Calu3 (cell line): ENCODE data around the gene ADGRD1. TPM values are rescaled to one million over a fixed set of nuclear protein-coding genes. Genes with fewer than 3 reads are reported as not detected.
"Not testable (repeated sequence)": the region's sequence is repeated elsewhere in the genome, so short reads cannot be mapped to it uniquely, and the experiment has no call there.

ENCODE experiments used
- BruUV-seq: library from RNA; stranded (reverse); fragments of 400-500 nt; replicated peaks from 2 replicates; lab custom pipeline; 2021; lab: Mats Ljungman, UMichigan
- CTCF ChIA-PET: fragments of 300-600 bp; sonication (Branson Sonifier 250); formaldehyde crosslinking; loops from one replicate; lab custom pipeline; 2022; ENCODE audit warnings: antibody characterized with exemption; lab: Charles Lee
- DNase-seq: peaks from one replicate; pipeline ENCODE4 v3.0.0; 2022
- H3K27ac Mint-ChIP-seq: one replicate; pipeline ENCODE4 v1.8.0; 2022; ENCODE audit warnings: mixed read lengths; ENCODE audit not compliant: unreplicated experiment
- H3K27me3 Mint-ChIP-seq: one replicate; pipeline ENCODE4 v1.8.0; 2022; ENCODE audit warnings: mixed read lengths; ENCODE audit not compliant: unreplicated experiment
- H3K36me3 Mint-ChIP-seq: one replicate; pipeline ENCODE4 v1.8.0; 2022; ENCODE audit warnings: mild to moderate bottlenecking, moderate library complexity, mixed read lengths; ENCODE audit not compliant: insufficient read depth, unreplicated experiment
- H3K4me1 Mint-ChIP-seq: one replicate; pipeline ENCODE4 v1.8.0; 2022; ENCODE audit warnings: mild to moderate bottlenecking, low read depth, mixed read lengths; ENCODE audit not compliant: unreplicated experiment
- H3K4me3 Mint-ChIP-seq: one replicate; pipeline ENCODE4 v1.8.0; 2022; ENCODE audit warnings: mild to moderate bottlenecking, low read depth, moderate library complexity, mixed read lengths; ENCODE audit not compliant: unreplicated experiment
- H3K9me3 Mint-ChIP-seq: one replicate; pipeline ENCODE4 v1.8.0; 2022; ENCODE audit warnings: low read depth, mixed read lengths; ENCODE audit not compliant: unreplicated experiment
- intact Hi-C: fragments of 100-400 bp; cut with micrococcal nuclease; formaldehyde crosslinking; loops from one replicate; pipeline ENCODE4 v1.10.0; 2022; ENCODE audit not compliant: unreplicated experiment
- total RNA-seq: library from RNA; stranded (reverse); gene quantifications from 2 replicates; pipeline ENCODE4 v1.2.3, GENCODE V29; 2022
- TF ChIP-seq, protein P1 (sequence below): fragments of 200-600 bp; IDR thresholded peaks from one replicate; pipeline ENCODE4 v1.8.0; 2022; ENCODE audit warnings: antibody characterized with exemption; ENCODE audit not compliant: unreplicated experiment

ADGRD1 gene
- total RNA-seq, 1 experiment from 2014 or later = not detected

DNA sequence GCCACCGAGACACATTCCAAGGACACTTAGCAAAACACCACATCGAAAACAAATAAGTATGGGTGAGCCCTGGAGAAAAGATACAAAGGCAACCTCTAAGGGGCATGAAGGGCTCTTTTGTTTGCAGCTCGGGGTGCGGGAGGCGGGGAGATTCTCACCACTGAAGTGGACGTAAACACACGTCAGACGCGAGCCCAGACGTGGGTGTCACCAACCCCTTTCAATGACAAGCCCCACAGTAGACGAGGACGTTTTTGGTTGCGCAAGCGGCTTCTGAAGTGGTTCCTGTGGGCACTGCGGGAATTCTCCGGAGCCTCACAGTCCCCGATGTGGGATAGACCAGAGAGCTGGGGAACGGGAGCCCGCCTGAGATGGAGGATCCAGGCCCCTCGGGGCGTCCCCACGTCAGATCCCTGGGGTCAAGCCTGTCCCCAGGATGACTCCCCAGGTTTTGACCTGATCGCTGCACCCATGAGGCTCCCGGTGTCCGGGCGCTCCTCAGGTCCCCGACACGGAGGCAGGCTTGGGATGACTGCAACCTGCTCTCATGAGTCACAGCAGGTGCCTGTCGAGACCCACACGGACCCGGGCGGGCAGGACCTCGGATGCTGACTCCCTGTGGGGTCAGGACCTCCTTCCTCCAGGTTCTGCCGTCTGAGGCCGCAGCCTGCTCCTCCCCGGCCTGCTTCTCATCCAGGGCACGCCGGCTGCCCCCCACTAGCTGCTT, 20.3 kb upstream of the ADGRD1 start:
- intact Hi-C loops = no loop called here
- DNase-seq = no peak
- no peaks in the 10 kb centered on the region for H3K36me3 Mint-ChIP-seq
- no TSS peak for BruUV-seq
- CTCF ChIA-PET = no interaction called here
- H3K4me1 Mint-ChIP-seq = no peaks in the 10 kb centered on the region
- TF ChIP-seq, protein P1, sequence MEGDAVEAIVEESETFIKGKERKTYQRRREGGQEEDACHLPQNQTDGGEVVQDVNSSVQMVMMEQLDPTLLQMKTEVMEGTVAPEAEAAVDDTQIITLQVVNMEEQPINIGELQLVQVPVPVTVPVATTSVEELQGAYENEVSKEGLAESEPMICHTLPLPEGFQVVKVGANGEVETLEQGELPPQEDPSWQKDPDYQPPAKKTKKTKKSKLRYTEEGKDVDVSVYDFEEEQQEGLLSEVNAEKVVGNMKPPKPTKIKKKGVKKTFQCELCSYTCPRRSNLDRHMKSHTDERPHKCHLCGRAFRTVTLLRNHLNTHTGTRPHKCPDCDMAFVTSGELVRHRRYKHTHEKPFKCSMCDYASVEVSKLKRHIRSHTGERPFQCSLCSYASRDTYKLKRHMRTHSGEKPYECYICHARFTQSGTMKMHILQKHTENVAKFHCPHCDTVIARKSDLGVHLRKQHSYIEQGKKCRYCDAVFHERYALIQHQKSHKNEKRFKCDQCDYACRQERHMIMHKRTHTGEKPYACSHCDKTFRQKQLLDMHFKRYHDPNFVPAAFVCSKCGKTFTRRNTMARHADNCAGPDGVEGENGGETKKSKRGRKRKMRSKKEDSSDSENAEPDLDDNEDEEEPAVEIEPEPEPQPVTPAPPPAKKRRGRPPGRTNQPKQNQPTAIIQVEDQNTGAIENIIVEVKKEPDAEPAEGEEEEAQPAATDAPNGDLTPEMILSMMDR = no peak
- peaks cover 58% of the 10 kb centered on the region for H3K27me3 Mint-ChIP-seq
- no peaks in the 10 kb centered on the region for H3K9me3 Mint-ChIP-seq
- no peak overlapping the region for H3K27ac Mint-ChIP-seq
- H3K4me3 Mint-ChIP-seq = no peak overlapping the region

DNA sequence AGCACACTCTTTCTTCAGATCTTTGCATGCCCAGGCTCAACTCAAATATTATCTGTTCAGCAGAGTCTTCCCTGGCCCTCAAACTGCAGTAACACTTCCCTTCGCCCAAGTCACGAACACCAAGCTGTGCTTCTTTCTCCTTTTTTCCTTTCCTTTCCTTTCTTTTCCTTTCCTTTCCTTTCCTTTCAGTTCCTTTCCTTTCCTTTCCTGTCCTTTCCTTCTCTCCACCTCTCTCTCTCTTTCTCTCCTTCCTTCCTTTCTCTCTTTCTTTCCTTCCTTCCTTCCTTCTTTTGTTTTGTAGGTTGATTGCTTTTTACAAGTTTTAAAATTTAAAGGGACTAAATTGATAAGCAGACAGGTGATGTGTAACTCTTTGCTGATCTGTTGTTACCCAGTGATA, 19.0 kb upstream of the ADGRD1 start:
- H3K4me3 Mint-ChIP-seq = no peak overlapping the region
- TF ChIP-seq, protein P1 = no peak
- CTCF ChIA-PET = interaction anchor here (1.1 kb wide), 1 partner anchor 29 kb away, joined by 4 read pairs; no protein-coding TSS in a partner anchor
- DNase-seq = no peak
- peaks cover 2% of the 10 kb centered on the region for H3K9me3 Mint-ChIP-seq
- intact Hi-C loops = no loop called here
- H3K36me3 Mint-ChIP-seq = no peaks in the 10 kb centered on the region
- no TSS peak for BruUV-seq
- H3K27ac Mint-ChIP-seq = no peak overlapping the region
- no peaks in the 10 kb centered on the region for H3K4me1 Mint-ChIP-seq
- H3K27me3 Mint-ChIP-seq = peaks cover 45% of the 10 kb centered on the region

DNA sequence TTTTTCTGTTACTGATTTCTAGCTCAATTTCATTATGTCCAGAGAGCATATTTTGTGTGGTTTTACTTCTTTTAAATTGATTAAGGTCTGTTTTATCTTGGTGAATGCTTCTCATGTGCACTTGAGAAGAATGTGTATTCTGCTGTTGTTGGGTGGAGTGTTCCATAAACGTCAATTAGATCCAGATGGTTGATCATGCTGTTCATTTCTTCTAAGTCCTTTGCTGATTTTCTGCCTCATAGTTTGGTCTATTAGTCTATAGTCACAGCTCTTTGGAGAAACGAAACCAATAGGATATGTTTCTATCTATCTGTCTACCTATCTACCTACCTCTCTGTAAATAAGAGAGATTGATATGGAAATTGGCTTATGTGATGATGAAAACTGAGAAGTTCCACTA, 17.1 kb upstream of the ADGRD1 start:
- H3K27me3 Mint-ChIP-seq = peaks cover 35% of the 10 kb centered on the region
- peaks cover 6% of the 10 kb centered on the region for H3K9me3 Mint-ChIP-seq
- CTCF ChIA-PET = no interaction called here
- no peaks in the 10 kb centered on the region for H3K36me3 Mint-ChIP-seq
- H3K4me1 Mint-ChIP-seq = no peaks in the 10 kb centered on the region
- no peak overlapping the region for H3K4me3 Mint-ChIP-seq
- BruUV-seq = no TSS peak
- no peak overlapping the region for H3K27ac Mint-ChIP-seq
- TF ChIP-seq, protein P1 = no peak
- DNase-seq = no peak
- intact Hi-C loops = no loop called here

DNA sequence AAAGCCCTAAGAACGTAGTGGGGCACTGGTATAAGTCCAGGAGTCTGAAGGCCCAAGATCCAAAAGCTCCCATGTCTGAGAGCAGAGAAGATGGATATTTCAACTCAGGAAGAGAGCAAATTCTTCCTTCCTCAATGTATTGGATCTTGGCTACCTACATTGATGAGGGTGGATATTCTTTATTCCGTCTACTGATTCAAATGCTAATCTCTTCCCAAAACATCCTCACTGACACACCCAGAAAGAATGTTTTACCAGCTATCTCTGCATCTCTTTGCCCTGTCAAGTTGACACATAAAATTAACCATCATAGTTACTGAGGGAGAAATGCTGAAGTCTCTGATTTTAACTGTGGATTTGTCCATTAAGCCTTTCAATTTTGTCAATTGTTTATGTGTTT, 16.6 kb upstream of the ADGRD1 start:
- Mint-ChIP-seq H3K27me3 (peaks cover 30% of the 10 kb centered on the region), H3K27ac (no peak overlapping the region), H3K9me3 (peaks cover 6% of the 10 kb centered on the region), H3K4me1 (no peaks in the 10 kb centered on the region), H3K36me3 (no peaks in the 10 kb centered on the region), H3K4me3 (no peak overlapping the region)
- TF ChIP-seq, protein P1 = no peak
- CTCF ChIA-PET = no interaction called here
- intact Hi-C loops = no loop called here
- no TSS peak for BruUV-seq
- no peak for DNase-seq

DNA sequence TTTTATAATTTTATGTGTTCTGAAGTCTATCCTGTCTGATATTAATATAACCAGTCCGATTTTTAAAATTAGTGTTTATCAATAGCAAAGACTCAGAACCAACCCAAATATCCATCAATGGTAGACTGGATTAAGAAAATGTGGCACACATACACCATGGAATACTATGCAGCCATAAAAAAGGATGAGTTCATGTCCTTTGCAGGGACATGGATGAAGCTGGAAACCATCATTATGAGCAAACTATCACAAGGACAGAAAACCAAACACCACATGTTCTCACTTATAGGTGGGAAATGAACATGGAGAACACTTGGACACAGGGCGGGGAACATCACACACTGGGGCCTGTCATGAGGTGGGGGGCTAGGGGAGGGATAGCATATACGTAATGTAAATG, 16.2 kb upstream of the ADGRD1 start:
- CTCF ChIA-PET, H3K36me3 Mint-ChIP-seq, BruUV-seq, H3K4me1 Mint-ChIP-seq, DNase-seq, H3K9me3 Mint-ChIP-seq, H3K27ac Mint-ChIP-seq, intact Hi-C loops, H3K4me3 Mint-ChIP-seq: not testable (repeated sequence)
- H3K27me3 Mint-ChIP-seq = peaks cover 25% of the 10 kb centered on the region
